Caki2 (cell line): Measurements from ENCODE around the gene PLEKHG3. TPM values are rescaled to one million over a fixed set of nuclear protein-coding genes. Genes with fewer than 3 reads are reported as not detected.
"Not testable (repeated sequence)": the region's sequence is repeated elsewhere in the genome, so short reads cannot be mapped to it uniquely, and the experiment has no call there.

ENCODE experiments used
- DNase-seq: peaks from one replicate; pipeline ENCODE4 v3.0.0-alpha.2; 2015; ENCODE audit warnings: low read depth
- in situ Hi-C: cut with HindIII; loops from 2 replicates; pipeline ENCODE4 v1.10.0; 2016; ENCODE audit warnings: low sequenced_read_pairs, low pct_unique_long_range_greater_than_20kb, mixed read lengths
- total RNA-seq: library from RNA; depleted of rRNA; stranded (reverse); fragments of >200 nt; shearing (Covaris generic); gene quantifications from 2 replicates; pipeline ENCODE4 v1.2.3, GENCODE V29; 2014; ENCODE audit warnings: low replicate concordance

PLEKHG3 gene
- total RNA-seq, 1 experiment from 2014 or later, result 99.4 TPM

DNA sequence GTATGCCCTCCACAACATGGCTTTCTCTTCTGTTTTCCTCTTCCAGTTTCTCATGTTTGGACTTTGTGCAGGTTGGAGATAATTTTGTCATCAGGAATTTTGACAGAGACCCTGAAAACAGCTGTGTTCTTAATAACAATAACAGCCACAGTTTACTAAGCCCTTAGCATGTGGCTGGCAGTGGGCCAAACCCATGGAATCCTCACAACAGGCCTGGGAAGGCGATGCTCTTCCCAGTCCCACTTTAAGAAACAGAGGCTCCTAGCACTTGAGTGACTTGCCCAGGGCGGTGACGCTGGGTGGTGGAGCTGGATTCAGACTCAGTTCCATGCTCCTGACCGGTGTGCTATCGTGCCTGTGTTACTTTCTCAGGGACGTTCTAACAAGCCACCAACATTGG lies 20.1 kb upstream of the PLEKHG3 start:
- DNase-seq, result no peak

GRCh38 chr14:64685371-64686281 lies 18.6 kb upstream of the PLEKHG3 start:
- DNase-seq, result no peak
- in situ Hi-C loops, result no loop called here

More for the DNA sequence above, 20.1 kb upstream of the PLEKHG3 start:
- in situ Hi-C loops, result no loop called here

- in situ Hi-C loops, result no loop called here
- DNase-seq, result no peak
Observed at GRCh38 chr14:64686282-64686615, 18.0 kb upstream of the PLEKHG3 start.

- in situ Hi-C loops, result no loop called here
- DNase-seq, result no peak
Observed at GRCh38 chr14:64688031-64688430, 16.2 kb upstream of the PLEKHG3 start.

GRCh38 chr14:64688811-64689281 lies 15.4 kb upstream of the PLEKHG3 start:
- DNase-seq, result no peak
- in situ Hi-C loops, result no loop called here

- DNase-seq, result no peak
- in situ Hi-C loops, result no loop called here
Observed at GRCh38 chr14:64689289-64689688, 14.9 kb upstream of the PLEKHG3 start.

DNA sequence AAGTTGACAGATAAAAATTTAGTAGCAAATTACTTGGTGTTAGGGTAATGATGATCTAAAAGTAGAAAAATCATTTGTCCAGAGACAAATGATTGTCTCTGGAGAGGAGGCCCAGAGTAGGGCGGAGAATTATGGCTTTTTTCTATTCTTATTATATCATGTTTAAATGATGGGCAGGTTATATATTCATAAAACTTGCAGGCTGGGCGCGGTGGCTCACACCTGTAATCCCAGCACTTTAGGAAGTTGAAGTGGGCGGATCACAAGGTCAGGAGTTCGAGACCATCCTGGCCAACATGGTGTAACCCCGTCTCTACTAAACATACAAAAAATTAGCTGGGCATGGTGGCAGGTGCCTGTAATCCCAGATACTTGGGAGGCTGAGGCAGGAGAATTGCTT lies 13.6 kb upstream of the PLEKHG3 start:
- DNase-seq, in situ Hi-C loops: not testable (repeated sequence)

GRCh38 chr14:64691376-64691775 lies 12.8 kb upstream of the PLEKHG3 start:
- in situ Hi-C loops, result no loop called here
- DNase-seq, result no peak

GRCh38 chr14:64692189-64692985 lies 11.8 kb upstream of the PLEKHG3 start:
- no peak for DNase-seq

GRCh38 chr14:64692986-64693809 lies 11.0 kb upstream of the PLEKHG3 start:
- in situ Hi-C loops, result no loop called here

More at GRCh38 chr14:64692189-64692985, 11.8 kb upstream of the PLEKHG3 start:
- in situ Hi-C loops, result no loop called here

DNA sequence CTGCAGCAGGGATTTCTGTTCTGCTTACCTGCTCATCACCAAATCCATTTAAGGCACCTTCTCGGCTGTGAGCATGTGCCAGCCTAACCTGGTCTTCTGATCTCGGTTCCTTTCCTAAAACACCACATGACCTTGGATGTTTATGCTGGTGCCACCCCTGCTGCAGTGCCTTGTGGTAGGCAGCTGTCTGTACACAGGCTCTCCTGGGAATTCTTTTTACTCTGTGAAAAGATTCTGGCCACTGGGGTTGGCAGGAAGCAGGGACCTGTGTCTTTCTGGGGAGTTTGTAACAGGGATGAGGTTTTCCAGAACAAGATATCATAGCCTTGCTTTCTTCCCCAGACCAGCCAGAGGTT lies 10.4 kb upstream of the PLEKHG3 start:
- in situ Hi-C loops, result no loop called here
- no peak for DNase-seq

More at GRCh38 chr14:64692986-64693809, 11.0 kb upstream of the PLEKHG3 start:
- no peak for DNase-seq

DNA sequence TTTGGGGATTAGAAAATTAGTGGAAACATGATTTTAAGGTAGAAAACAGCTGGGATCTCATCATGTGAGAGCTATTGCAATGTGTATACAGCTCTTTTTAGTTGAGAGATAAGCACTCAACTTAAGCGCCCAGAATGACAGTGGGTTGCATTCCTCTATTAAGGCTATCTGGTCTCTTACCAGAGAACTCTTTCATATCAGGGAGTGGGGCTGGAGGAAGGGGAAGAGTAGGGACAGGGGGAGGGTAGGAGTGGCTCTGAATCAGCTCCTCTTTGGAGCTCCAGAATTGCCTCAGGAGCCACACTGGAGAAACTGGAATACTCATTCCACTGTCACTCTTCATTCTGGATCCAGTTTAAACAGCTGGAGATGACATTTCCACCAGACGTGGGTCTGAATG lies 9.2 kb upstream of the PLEKHG3 start:
- in situ Hi-C loops, result no loop called here
- DNase-seq, result no peak

DNA sequence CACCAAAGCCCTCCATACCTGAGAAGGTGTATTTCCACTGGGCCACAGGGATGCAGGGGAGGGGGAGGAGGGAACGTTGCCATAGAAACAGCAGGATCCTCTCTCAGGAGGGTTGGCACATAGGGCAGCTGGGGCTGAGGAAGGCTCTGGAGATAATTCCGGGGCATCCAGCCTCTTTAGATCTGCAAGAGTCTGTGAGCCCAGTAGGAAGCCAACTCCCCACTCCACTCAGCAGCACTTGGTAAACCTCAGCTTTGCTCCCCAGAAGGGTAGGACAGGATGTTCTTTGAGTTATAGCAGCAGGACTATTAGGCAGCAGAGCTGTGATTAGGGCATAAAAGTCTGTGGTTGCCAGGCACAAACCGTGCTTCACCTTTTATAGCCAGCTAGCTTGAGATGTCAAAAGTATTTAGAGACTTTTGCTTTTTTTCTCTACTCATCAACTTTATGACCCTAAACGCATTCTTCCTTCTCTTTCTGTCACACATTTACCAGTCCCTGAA lies 7.8 kb upstream of the PLEKHG3 start:
- DNase-seq, result no peak
- in situ Hi-C loops, result no loop called here

DNA sequence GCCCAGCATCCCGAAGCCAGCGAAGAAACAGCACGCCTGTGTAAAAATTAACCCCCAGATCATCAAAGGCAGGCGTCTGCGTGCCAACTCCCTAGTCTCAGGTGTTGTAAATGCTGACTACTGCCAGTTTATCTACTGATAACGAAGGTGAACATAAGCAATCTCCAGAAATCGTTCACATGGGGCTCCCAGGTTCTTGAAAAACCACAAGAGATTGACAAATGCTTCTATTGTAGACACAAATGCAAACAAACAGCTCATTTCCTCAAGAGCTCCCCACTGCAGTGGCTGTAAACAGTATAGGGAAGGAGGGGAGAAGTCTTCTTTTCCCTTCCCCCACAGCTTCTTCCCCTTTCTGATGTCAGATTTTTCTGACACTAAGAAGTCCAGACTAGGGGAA lies 5.3 kb upstream of the PLEKHG3 start:
- DNase-seq, result no peak
- in situ Hi-C loops, result no loop called here

DNA sequence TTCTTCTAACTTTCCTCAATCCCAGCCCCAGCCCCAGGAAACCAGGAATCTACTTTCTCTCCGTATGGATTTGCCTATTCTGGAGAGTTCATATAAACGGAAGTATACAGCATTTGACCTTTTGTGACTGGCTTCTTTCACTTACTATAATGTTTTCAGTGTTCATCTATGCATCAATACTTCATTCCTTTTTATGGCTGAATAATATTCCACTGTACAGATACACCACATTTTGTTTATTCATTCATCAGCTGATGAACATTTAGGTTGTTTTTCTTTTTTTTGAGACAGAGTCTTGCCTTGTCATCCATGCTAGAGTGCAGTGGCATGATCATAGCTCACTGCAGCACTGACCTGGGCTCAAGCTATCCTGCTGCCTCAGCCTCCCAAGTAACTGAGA lies 3.9 kb upstream of the PLEKHG3 start:
- DNase-seq, result no peak
- in situ Hi-C loops, result no loop called here

GRCh38 chr14:64700894-64701293 lies 3.3 kb upstream of the PLEKHG3 start:
- DNase-seq, result no peak
- in situ Hi-C loops, result no loop called here

GRCh38 chr14:64701660-64702059 lies 2.6 kb upstream of the PLEKHG3 start:
- no peak for DNase-seq
- in situ Hi-C loops, result no loop called here
